KMS-11 (cell line): ENCODE data around the gene OR2D3.
A peak's percentile ranks its signal among the peaks of the same experiment; 100 is the strongest.

Source experiments
- H2AFZ ChIP-seq: fragments of 200-600 bp; sonication (generic); 2 replicates; pipeline ENCODE4 v1.6.1; 2016; ENCODE audit warnings: antibody characterized with exemption, mixed run types, low read depth
- H3K27ac ChIP-seq: fragments of 200-600 bp; sonication (generic); 2 replicates; pipeline ENCODE4 v1.6.1; 2016; ENCODE audit warnings: mild to moderate bottlenecking, mixed run types
- H3K27me3 ChIP-seq: fragments of 200-600 bp; sonication (generic); 2 replicates; pipeline ENCODE4 v1.6.1; 2017; ENCODE audit warnings: mild to moderate bottlenecking, low read depth, mixed run types, moderate library complexity; ENCODE audit not compliant: insufficient read depth
- H3K36me3 ChIP-seq: fragments of 200-600 bp; sonication (generic); 2 replicates; pipeline ENCODE4 v1.6.1; 2017; ENCODE audit warnings: mild to moderate bottlenecking, mixed run types; ENCODE audit not compliant: insufficient read depth
- H3K4me1 ChIP-seq: fragments of 200-600 bp; sonication (generic); 2 replicates; pipeline ENCODE4 v1.6.1; 2016; ENCODE audit warnings: mild to moderate bottlenecking, low read depth, mixed run types; ENCODE audit not compliant: poor library complexity, severe bottlenecking
- H3K4me2 ChIP-seq: fragments of 200-600 bp; sonication (generic); 2 replicates; pipeline ENCODE4 v1.7.0; 2016; ENCODE audit warnings: mild to moderate bottlenecking, mixed run types
- H3K4me3 ChIP-seq: fragments of 200-600 bp; sonication (generic); IDR thresholded peaks from 2 replicates; pipeline ENCODE4 v1.6.1; 2017; ENCODE audit warnings: low read depth, low read length, mixed read lengths; ENCODE audit not compliant: insufficient read depth
- H3K79me2 ChIP-seq: fragments of 200-600 bp; sonication (generic); 2 replicates; pipeline ENCODE4 v1.6.1; 2016; ENCODE audit warnings: low read depth, mixed run types; ENCODE audit not compliant: insufficient read depth
- H3K9ac ChIP-seq: fragments of 200-600 bp; sonication (generic); 2 replicates; pipeline ENCODE4 v1.6.1; 2016; ENCODE audit warnings: mild to moderate bottlenecking, mixed run types
- H4K20me1 ChIP-seq: fragments of 200-600 bp; sonication (generic); 2 replicates; pipeline ENCODE4 v1.6.1; 2016; ENCODE audit warnings: mild to moderate bottlenecking, mixed run types; ENCODE audit not compliant: insufficient read depth
- TF ChIP-seq, protein P1 (sequence below): fragments of 200-600 bp; sonication (generic); conservative IDR thresholded peaks from 2 replicates; pipeline ENCODE4 v1.6.1; 2017; ENCODE audit warnings: low read depth, mild to moderate bottlenecking, antibody characterized with exemption, low read length, moderate library complexity, mixed read lengths

The OR2D3 gene

DNA sequence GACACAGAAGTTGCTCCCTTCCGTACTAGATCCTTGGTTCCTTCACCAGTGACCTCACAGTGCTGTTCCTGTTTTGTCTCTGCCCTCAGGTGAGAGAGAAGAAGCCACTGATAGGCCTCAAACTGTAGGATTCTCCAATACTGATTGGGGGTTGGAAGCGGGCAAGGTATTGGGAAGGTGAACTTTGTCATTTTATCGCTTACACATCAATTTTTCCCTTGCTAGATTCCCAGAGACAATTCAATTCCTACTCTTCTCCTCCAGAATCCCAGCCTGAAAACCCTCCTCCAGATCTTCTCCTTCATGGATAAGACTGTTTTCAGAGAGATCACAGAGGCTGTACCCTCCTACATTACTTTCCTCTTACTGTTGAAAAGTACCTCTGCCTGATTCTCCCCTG is 9.4 kb upstream of the OR2D3 start:
- no peaks in the 10 kb centered on the region for H3K79me2 ChIP-seq
- no peak overlapping the region for H3K9ac ChIP-seq
- H2AFZ ChIP-seq = no peak overlapping the region
- H3K36me3 ChIP-seq = no peaks in the 10 kb centered on the region
- H3K27ac ChIP-seq = no peak overlapping the region
- peaks cover 10% of the 10 kb centered on the region for H3K4me1 ChIP-seq
- H3K27me3 ChIP-seq = no peaks in the 10 kb centered on the region
- H3K4me3 ChIP-seq = no peak overlapping the region
- TF ChIP-seq, protein P1, sequence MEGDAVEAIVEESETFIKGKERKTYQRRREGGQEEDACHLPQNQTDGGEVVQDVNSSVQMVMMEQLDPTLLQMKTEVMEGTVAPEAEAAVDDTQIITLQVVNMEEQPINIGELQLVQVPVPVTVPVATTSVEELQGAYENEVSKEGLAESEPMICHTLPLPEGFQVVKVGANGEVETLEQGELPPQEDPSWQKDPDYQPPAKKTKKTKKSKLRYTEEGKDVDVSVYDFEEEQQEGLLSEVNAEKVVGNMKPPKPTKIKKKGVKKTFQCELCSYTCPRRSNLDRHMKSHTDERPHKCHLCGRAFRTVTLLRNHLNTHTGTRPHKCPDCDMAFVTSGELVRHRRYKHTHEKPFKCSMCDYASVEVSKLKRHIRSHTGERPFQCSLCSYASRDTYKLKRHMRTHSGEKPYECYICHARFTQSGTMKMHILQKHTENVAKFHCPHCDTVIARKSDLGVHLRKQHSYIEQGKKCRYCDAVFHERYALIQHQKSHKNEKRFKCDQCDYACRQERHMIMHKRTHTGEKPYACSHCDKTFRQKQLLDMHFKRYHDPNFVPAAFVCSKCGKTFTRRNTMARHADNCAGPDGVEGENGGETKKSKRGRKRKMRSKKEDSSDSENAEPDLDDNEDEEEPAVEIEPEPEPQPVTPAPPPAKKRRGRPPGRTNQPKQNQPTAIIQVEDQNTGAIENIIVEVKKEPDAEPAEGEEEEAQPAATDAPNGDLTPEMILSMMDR = no peak
- H4K20me1 ChIP-seq = no peaks in the 10 kb centered on the region
- H3K4me2 ChIP-seq = no peak overlapping the region

DNA sequence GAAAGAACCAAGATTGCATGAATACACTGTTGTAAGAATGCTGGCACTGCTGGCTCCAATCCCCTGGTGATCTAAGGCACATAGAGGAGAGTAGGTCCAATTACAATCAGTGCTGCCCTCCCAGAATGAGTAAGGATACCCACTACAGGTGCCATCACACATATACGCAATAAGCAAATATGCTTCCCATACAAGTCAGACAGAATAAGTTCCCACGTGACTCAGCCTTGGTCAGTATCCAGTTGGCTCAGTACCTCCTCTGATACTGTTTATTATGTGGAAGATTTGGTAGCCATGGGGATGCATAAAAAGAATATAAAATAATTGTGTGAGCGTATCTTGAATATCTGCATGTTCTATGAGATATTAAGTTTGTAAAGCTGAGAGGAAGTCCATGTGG is 8.9 kb upstream of the OR2D3 start:
- TF ChIP-seq, protein P1 = no peak
- H3K27ac ChIP-seq = no peak overlapping the region

DNA sequence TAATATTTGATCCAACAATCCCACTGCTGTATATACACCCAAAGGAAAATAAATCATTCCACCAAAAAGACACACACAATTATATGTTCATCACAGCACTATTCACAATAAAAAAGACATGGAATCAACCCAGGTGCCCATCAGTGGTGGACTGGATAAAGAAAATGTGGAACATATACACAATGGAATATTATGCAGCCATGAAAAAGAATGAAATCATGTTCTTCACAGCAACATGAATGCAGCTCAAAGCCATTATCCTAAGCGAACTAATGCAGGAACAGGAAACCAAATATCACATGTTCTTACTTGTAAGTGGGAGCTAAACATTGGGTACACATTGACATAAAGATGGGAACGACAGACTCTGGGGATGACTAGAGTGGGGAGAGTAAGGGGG is 1.1 kb upstream of the OR2D3 start:
- no peak overlapping the region for H3K4me2 ChIP-seq
- no peaks in the 10 kb centered on the region; the same call in 1 of the 2 replicates for H4K20me1 ChIP-seq
- H3K4me3 ChIP-seq = no peak overlapping the region
- no peaks in the 10 kb centered on the region for H3K36me3 ChIP-seq
- no peaks in the 10 kb centered on the region for H3K27me3 ChIP-seq
- no peaks in the 10 kb centered on the region for H3K79me2 ChIP-seq
- TF ChIP-seq, protein P1 = no peak
- H2AFZ ChIP-seq = no peak overlapping the region
- no peak overlapping the region for H3K9ac ChIP-seq
- no peaks in the 10 kb centered on the region for H3K4me1 ChIP-seq
- no peak overlapping the region for H3K27ac ChIP-seq

More for the DNA sequence above, 8.9 kb upstream of the OR2D3 start:
- Histone ChIP-seq H3K4me1 (peaks cover 10% of the 10 kb centered on the region), H4K20me1 (no peaks in the 10 kb centered on the region), H3K4me3 (no peak overlapping the region), H3K9ac (no peak overlapping the region), H3K36me3 (no peaks in the 10 kb centered on the region), H3K4me2 (no peak overlapping the region), H3K27me3 (no peaks in the 10 kb centered on the region), H3K79me2 (no peaks in the 10 kb centered on the region), H2AFZ (no peak overlapping the region)

DNA sequence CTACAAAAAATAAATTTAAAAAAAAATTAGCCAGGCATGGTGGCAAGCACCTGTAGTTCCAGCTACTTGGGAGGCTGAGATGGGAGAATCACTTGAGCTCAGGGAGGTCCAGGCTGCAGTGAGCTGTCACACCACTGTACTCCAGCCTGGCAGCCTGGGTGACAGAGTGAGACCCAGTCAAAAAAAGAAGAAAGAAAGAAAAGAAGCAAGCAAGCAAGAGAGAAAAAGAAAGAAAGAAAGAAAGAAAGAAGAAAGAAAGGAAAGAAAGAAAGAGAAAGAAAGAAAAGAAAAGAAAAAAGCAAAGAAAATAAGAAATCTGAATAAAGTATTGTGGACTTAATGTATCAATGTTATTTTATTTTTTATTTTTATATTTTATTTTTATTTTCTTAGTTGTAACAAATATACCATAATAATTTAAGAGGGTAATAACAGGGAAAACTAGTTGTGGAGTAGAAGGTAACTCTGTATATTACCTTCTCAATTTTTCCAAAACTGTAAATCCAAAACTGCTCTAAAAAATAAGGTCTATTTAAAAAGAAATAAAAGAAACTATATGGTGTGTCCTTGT is 4.3 kb downstream of the OR2D3 start:
- Histone ChIP-seq H3K4me1 (peaks cover 20% of the 10 kb centered on the region), H4K20me1 (no peaks in the 10 kb centered on the region), H3K27ac (peak overlapping the region; percentile 71; the same call in 1 of the 2 replicates), H3K9ac (no peak overlapping the region), H3K36me3 (no peaks in the 10 kb centered on the region), H3K27me3 (no peaks in the 10 kb centered on the region), H3K79me2 (peaks cover 18% of the 10 kb centered on the region; the same call in 1 of the 2 replicates), H2AFZ (peak overlapping the region; percentile 98; the same call in 1 of the 2 replicates), H3K4me2 (peak overlapping the region; percentile 86; the same call in 1 of the 2 replicates), H3K4me3 (no peak overlapping the region)
- TF ChIP-seq, protein P1 = no peak
